IMR-90 (cell line): ENCODE measurements around the gene SHROOM3. TPM values are rescaled to one million over a fixed set of nuclear protein-coding genes. Genes with fewer than 3 reads are reported as not detected.

Experiments used
- ATAC-seq: fragments of 200-7000 bp; cut with Tn5 transposase; 2 replicates; pipeline ENCODE4 v1.9.1; 2020; ENCODE audit warnings: low read depth, mild to moderate bottlenecking, moderate library complexity
- BruUV-seq: library from RNA; stranded (reverse); fragments of 400-500 nt; replicated peaks from 2 replicates; lab custom pipeline; 2021; lab: Mats Ljungman, UMichigan
- CTCF ChIA-PET: fragments of 300-600 bp; formaldehyde crosslinking; extraction: SDS; loops from one replicate; lab custom pipeline; 2021; ENCODE audit warnings: antibody characterized with exemption; lab: Yijun Ruan, JAX
- POLR2A ChIA-PET: fragments of 300-600 bp; sonication (Branson Sonifier 250); formaldehyde crosslinking; loops from one replicate; lab custom pipeline; 2022; ENCODE audit warnings: antibody characterized with exemption; ENCODE audit not compliant: unreplicated experiment; lab: Charles Lee
- DNase-seq: peaks from one replicate; pipeline ENCODE4 v3.0.0; 2013
- H2AFZ ChIP-seq: replicated peaks from 2 replicates; pipeline ENCODE3; 2013; ENCODE audit warnings: low read length, mild to moderate bottlenecking; ENCODE audit not compliant: poor library complexity
- H2AK5ac ChIP-seq: 2 replicates; pipeline ENCODE4 v1.6.1; 2013; ENCODE audit warnings: low read depth, low read length, inconsistent platforms
- H2AK9ac ChIP-seq: replicated peaks from 2 replicates; pipeline ENCODE3; 2013; ENCODE audit warnings: mild to moderate bottlenecking, low read depth, low read length, moderate library complexity; ENCODE audit not compliant: poor library complexity
- H2BK120ac ChIP-seq: 2 replicates; pipeline ENCODE4 v1.6.1; 2013; ENCODE audit warnings: low read depth, low read length, inconsistent platforms
- H2BK15ac ChIP-seq: 3 replicates; pipeline ENCODE4 v1.6.1; 2013; ENCODE audit warnings: low read depth, low read length, inconsistent platforms
- H2BK20ac ChIP-seq: 2 replicates; pipeline ENCODE4 v1.6.1; 2013; ENCODE audit warnings: low read depth, mild to moderate bottlenecking, inconsistent platforms, low read length, moderate library complexity
- H2BK5ac ChIP-seq: 2 replicates; pipeline ENCODE4 v1.6.1; 2013; ENCODE audit warnings: mild to moderate bottlenecking, low read depth, low read length, inconsistent platforms; ENCODE audit not compliant: poor library complexity, severe bottlenecking
- H3K14ac ChIP-seq: replicated peaks from 2 replicates; pipeline ENCODE4 v1.6.1; 2013; ENCODE audit warnings: low read depth, low read length, inconsistent platforms
- H3K18ac ChIP-seq: 2 replicates; pipeline ENCODE4 v1.6.1; 2013; ENCODE audit warnings: low read depth, low read length, control low read depth
- H3K23ac ChIP-seq: 2 replicates; pipeline ENCODE4 v1.6.1; 2013; ENCODE audit warnings: low read depth, low read length, inconsistent platforms
- H3K27ac ChIP-seq: 2 replicates; pipeline ENCODE4 v1.5.1; 2013; ENCODE audit warnings: mild to moderate bottlenecking, control low read depth, low read length; ENCODE audit not compliant: insufficient read depth
- H3K27me3 ChIP-seq: 2 replicates; pipeline ENCODE4 v1.6.1; 2013; ENCODE audit warnings: low read length; ENCODE audit not compliant: control insufficient read depth, insufficient read depth
- H3K36me3 ChIP-seq: 2 replicates; pipeline ENCODE4 v1.6.1; 2013; ENCODE audit warnings: low read length, mixed read lengths; ENCODE audit not compliant: control insufficient read depth, insufficient read depth
- H3K4ac ChIP-seq: 2 replicates; pipeline ENCODE4 v1.6.1; 2013; ENCODE audit warnings: low read depth, low read length, inconsistent platforms
- H3K4me1 ChIP-seq: 2 replicates; pipeline ENCODE4 v1.6.1; 2013; ENCODE audit warnings: low read length, mixed read lengths; ENCODE audit not compliant: control insufficient read depth, insufficient read depth
- H3K4me2 ChIP-seq: 2 replicates; pipeline ENCODE4 v1.6.1; 2013; ENCODE audit warnings: low read depth, mild to moderate bottlenecking, control low read depth, low read length, moderate library complexity
- H3K4me3 ChIP-seq: 2 replicates; pipeline ENCODE4 v1.5.1; 2013; ENCODE audit warnings: low read depth, mild to moderate bottlenecking, control low read depth, low read length, moderate library complexity; ENCODE audit not compliant: insufficient read depth
- H3K56ac ChIP-seq: 2 replicates; pipeline ENCODE4 v1.6.1; 2013; ENCODE audit warnings: low read length, inconsistent platforms; ENCODE audit not compliant: insufficient read depth; ENCODE audit errors: extremely low read depth
- H3K79me1 ChIP-seq, 2 experiments: 2 replicates each; pipeline ENCODE4 v1.6.1; 2013; ENCODE audit warnings: low read length in 2 of 2, inconsistent platforms in 1 of 2, low read depth in 1 of 2
- H3K9ac ChIP-seq: 2 replicates; pipeline ENCODE4 v1.6.1; 2013; ENCODE audit warnings: low read depth, low read length, control low read depth
- H3K9me1 ChIP-seq: 2 replicates; pipeline ENCODE4 v1.6.1; 2013; ENCODE audit warnings: low read length, inconsistent platforms; ENCODE audit not compliant: insufficient read depth
- H3K9me3 ChIP-seq: 2 replicates; pipeline ENCODE4 v1.6.1; 2013; ENCODE audit warnings: low read length; ENCODE audit not compliant: control insufficient read depth, insufficient read depth
- H4K20me1 ChIP-seq: 2 replicates; pipeline ENCODE4 v1.6.1; 2013; ENCODE audit warnings: low read length, inconsistent platforms; ENCODE audit not compliant: insufficient read depth
- H4K5ac ChIP-seq: 2 replicates; pipeline ENCODE4 v1.6.1; 2013; ENCODE audit warnings: mild to moderate bottlenecking, low read depth, low read length, control low read depth
- H4K8ac ChIP-seq, 2 experiments: 2 replicates each; pipeline ENCODE4 v1.6.1; 2013; ENCODE audit warnings: low read depth in 2 of 2, low read length in 2 of 2, control low read depth in 1 of 2, inconsistent platforms in 1 of 2
- H4K91ac ChIP-seq: 2 replicates; pipeline ENCODE4 v1.6.1; 2013; ENCODE audit warnings: low read depth, low read length, inconsistent platforms; ENCODE audit not compliant: insufficient read depth
- BHLHE40 ChIP-seq: fragments of 150-350 bp; IDR thresholded peaks from 2 replicates; pipeline ENCODE4 v1.6.1; 2016; ENCODE audit warnings: mild to moderate bottlenecking, low read depth, low read length
- CEBPB ChIP-seq: IDR thresholded peaks from 2 replicates; pipeline ENCODE4 v1.6.1; 2012; ENCODE audit warnings: low read depth, low read length, improper control_type of control experiment
- FOS ChIP-seq: fragments of 150-350 bp; IDR thresholded peaks from 2 replicates; pipeline ENCODE4 v1.6.1; 2016; ENCODE audit warnings: low read depth, low read length
- MAFK ChIP-seq: IDR thresholded peaks from 2 replicates; pipeline ENCODE4 v1.6.1; 2012; ENCODE audit warnings: low read depth, low read length, improper control_type of control experiment
- MAZ ChIP-seq: IDR thresholded peaks from 2 replicates; pipeline ENCODE4 v1.6.1; 2012; ENCODE audit warnings: low read depth, mild to moderate bottlenecking, low read length, improper control_type of control experiment, moderate library complexity, borderline replicate concordance
- NFE2L2 ChIP-seq: fragments of 150-350 bp; IDR thresholded peaks from 2 replicates; pipeline ENCODE4 v1.6.1; 2016; ENCODE audit warnings: low read depth, mild to moderate bottlenecking, low read length
- POLR2A ChIP-seq: IDR thresholded peaks from 2 replicates; pipeline ENCODE4 v1.6.1; 2012; ENCODE audit warnings: mild to moderate bottlenecking, low read depth, low read length
- RAD21 ChIP-seq: IDR thresholded peaks from 2 replicates; pipeline ENCODE4 v1.6.1; 2012; ENCODE audit warnings: low read length, improper control_type of control experiment
- RCOR1 ChIP-seq: IDR thresholded peaks from 2 replicates; pipeline ENCODE4 v1.6.1; 2012; ENCODE audit warnings: mild to moderate bottlenecking, low read length, improper control_type of control experiment; ENCODE audit not compliant: insufficient replicate concordance
- SMC3 ChIP-seq: fragments of 150-350 bp; IDR thresholded peaks from 2 replicates; pipeline ENCODE4 v1.6.1; 2016; ENCODE audit warnings: low read depth, mild to moderate bottlenecking, antibody characterized with exemption, low read length, moderate library complexity
- WGBS, 2 experiments: methylation state at CpG; one replicate each; pipeline versions ENCODE4 v1.1.5 to v1.1.7; 2013; ENCODE audit warnings: missing lambda C conversion rate in 2 of 2; ENCODE audit not compliant: insufficient read length in 1 of 2; ENCODE audit errors: extremely low coverage in 2 of 2; 5-methylcytosine and 5-hydroxymethylcytosine counted together
- dilution Hi-C: fragments of 300-500 bp; cut with HindIII; formaldehyde crosslinking; loops from one replicate; pipeline ENCODE4 v1.14.3; 2018; ENCODE audit warnings: low sequenced_read_pairs; ENCODE audit not compliant: unreplicated experiment
- in situ Hi-C: fragments of 300-500 bp; cut with MboI; formaldehyde crosslinking; loops from 3 replicates; pipeline ENCODE4 v1.14.3; 2019; ENCODE audit warnings: low sequenced_read_pairs, inconsistent platforms, mixed read lengths
- intact Hi-C: fragments of 100-400 bp; cut with micrococcal nuclease; formaldehyde crosslinking; loops from 2 replicates; pipeline ENCODE4 v1.10.0; 2022
- polyA plus RNA-seq, 3 experiments: library from polyadenylated mRNA; depleted of rRNA; stranded (reverse); fragments of >200 nt; gene quantifications; 2 replicates each; pipeline ENCODE4 v1.2.3, GENCODE V29; 2012; ENCODE audit warnings: low replicate concordance in 1 of 3
- total RNA-seq: library from RNA; depleted of rRNA; stranded (reverse); fragments of >200 nt; gene quantifications from 2 replicates; pipeline ENCODE4 v1.2.3, GENCODE V29; 2012
- TF ChIP-seq, protein P1 (sequence below): fragments of 150-350 bp; IDR thresholded peaks from 2 replicates; pipeline ENCODE4 v1.6.1; 2017; ENCODE audit warnings: mild to moderate bottlenecking, antibody characterized with exemption, low read length, low read depth
- TF ChIP-seq, protein P2 (sequence below): fragments of 150-350 bp; IDR thresholded peaks from 2 replicates; pipeline ENCODE4 v1.6.1; 2016; ENCODE audit warnings: low read depth, mild to moderate bottlenecking, low read length, moderate library complexity, borderline replicate concordance
- TF ChIP-seq, protein P3 (sequence below): conservative IDR thresholded peaks from 2 replicates; pipeline ENCODE4 v1.5.1; 2012; ENCODE audit warnings: mild to moderate bottlenecking, low read depth, low read length, improper control_type of control experiment

Gene SHROOM3
- total and polyA plus RNA-seq, 2 of the 4 experiments (the other 2 are of a cell fraction), result 10.8 to 19.5 TPM

DNA sequence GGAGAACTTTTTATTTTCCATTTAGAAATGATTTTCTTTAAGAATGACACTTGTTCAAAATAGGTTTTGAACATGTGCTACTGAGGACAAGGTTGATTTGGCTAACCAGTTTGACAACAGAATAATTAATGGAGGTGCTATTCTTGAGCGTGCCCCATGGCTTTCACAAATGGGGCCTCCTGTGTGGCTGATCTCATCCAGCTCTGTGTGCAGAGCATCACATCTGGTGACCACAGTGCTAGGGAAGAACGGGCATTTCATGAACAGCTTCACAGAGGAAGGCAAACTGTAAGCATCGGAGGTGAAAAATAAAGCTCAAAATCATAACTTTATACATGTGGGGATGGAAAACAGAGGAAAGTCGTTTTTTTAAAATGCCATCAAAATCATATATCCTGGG lies 314.3 kb downstream of the SHROOM3 start:
- Histone ChIP-seq H2AFZ (no peak overlapping the region), H3K56ac (no peak overlapping the region), H2AK9ac (no peak overlapping the region), H2BK120ac (peak overlapping the region; percentile 71), H3K9ac (no peak overlapping the region), H2AK5ac (peak overlapping the region; percentile 5; the same call in 1 of the 2 replicates), H4K91ac (peak overlapping the region; percentile 59), H2BK5ac (peak overlapping the region; percentile 100), H3K14ac (peak overlapping the region; percentile 45), H3K79me1 (peaks cover 10 to 54% of the 10 kb centered on the region in 2 experiments), H2BK20ac (peak overlapping the region; percentile 35; the same call in 1 of the 2 replicates), H3K36me3 (peaks cover 4% of the 10 kb centered on the region), H3K4ac (peak overlapping the region; percentile 74), H3K9me1 (peaks cover 3% of the 10 kb centered on the region), H3K4me3 (no peak overlapping the region), H2BK15ac (no peak overlapping the region), H3K23ac (peak overlapping the region; percentile 1; the same call in 1 of the 2 replicates), H3K18ac (peak overlapping the region; percentile 32; the same call in 1 of the 2 replicates), H3K9me3 (no peaks in the 10 kb centered on the region), H3K27ac (peak overlapping the region; percentile 25; the same call in 1 of the 2 replicates), H3K27me3 (no peaks in the 10 kb centered on the region), H4K20me1 (no peaks in the 10 kb centered on the region), H4K8ac (peak overlapping the region in 1 of 2 experiments; percentile 4; a peak in 1 of 4 replicates), H4K5ac (peak overlapping the region; percentile 19; the same call in 1 of the 2 replicates), H3K4me2 (no peak overlapping the region), H3K4me1 (peaks cover 15% of the 10 kb centered on the region)
- DNase-seq, result no peak
- BruUV-seq, result no TSS peak
- dilution Hi-C loops, result no loop called here
- no CpG with 5 or more reads among the region's 4 CpGs for WGBS, 2 experiments
- CTCF ChIA-PET, result no interaction called here
- TF ChIP-seq SMC3 (no peak), BHLHE40 (no peak), NFE2L2 (no peak), CEBPB (no peak), POLR2A (no peak), MAZ (no peak), FOS (no peak), MAFK (no peak), RCOR1 (no peak), RAD21 (no peak)
- TF ChIP-seq, protein P1, sequence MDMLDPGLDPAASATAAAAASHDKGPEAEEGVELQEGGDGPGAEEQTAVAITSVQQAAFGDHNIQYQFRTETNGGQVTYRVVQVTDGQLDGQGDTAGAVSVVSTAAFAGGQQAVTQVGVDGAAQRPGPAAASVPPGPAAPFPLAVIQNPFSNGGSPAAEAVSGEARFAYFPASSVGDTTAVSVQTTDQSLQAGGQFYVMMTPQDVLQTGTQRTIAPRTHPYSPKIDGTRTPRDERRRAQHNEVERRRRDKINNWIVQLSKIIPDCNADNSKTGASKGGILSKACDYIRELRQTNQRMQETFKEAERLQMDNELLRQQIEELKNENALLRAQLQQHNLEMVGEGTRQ, result no peak
- TF ChIP-seq, protein P2, sequence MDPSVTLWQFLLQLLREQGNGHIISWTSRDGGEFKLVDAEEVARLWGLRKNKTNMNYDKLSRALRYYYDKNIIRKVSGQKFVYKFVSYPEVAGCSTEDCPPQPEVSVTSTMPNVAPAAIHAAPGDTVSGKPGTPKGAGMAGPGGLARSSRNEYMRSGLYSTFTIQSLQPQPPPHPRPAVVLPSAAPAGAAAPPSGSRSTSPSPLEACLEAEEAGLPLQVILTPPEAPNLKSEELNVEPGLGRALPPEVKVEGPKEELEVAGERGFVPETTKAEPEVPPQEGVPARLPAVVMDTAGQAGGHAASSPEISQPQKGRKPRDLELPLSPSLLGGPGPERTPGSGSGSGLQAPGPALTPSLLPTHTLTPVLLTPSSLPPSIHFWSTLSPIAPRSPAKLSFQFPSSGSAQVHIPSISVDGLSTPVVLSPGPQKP, result no peak
- TF ChIP-seq, protein P3, sequence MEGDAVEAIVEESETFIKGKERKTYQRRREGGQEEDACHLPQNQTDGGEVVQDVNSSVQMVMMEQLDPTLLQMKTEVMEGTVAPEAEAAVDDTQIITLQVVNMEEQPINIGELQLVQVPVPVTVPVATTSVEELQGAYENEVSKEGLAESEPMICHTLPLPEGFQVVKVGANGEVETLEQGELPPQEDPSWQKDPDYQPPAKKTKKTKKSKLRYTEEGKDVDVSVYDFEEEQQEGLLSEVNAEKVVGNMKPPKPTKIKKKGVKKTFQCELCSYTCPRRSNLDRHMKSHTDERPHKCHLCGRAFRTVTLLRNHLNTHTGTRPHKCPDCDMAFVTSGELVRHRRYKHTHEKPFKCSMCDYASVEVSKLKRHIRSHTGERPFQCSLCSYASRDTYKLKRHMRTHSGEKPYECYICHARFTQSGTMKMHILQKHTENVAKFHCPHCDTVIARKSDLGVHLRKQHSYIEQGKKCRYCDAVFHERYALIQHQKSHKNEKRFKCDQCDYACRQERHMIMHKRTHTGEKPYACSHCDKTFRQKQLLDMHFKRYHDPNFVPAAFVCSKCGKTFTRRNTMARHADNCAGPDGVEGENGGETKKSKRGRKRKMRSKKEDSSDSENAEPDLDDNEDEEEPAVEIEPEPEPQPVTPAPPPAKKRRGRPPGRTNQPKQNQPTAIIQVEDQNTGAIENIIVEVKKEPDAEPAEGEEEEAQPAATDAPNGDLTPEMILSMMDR, result no peak
- intact Hi-C loops, result no loop called here
- no peak for ATAC-seq
- in situ Hi-C loops, result no loop called here
- POLR2A ChIA-PET, result no interaction called here
